Muscle of leg (tissue), 11 donors: ENCODE data around the gene RRP1. TPM values are rescaled to one million over a fixed set of nuclear protein-coding genes. Genes with fewer than 3 reads are reported as not detected.
A peak's percentile ranks its signal among the peaks of the same experiment; 100 is the strongest.

Experiments used
- DNase-seq: peaks from one replicate; pipeline ENCODE4 v3.0.0; 2013
- H3K27ac ChIP-seq: one replicate; pipeline ENCODE4 v1.5.1; 2013; ENCODE audit warnings: mild to moderate bottlenecking, low read length, control low read depth
- H3K27me3 ChIP-seq: one replicate; pipeline ENCODE4 v1.6.1; 2013; ENCODE audit warnings: low read length; ENCODE audit not compliant: control insufficient read depth, insufficient read depth
- H3K36me3 ChIP-seq: one replicate; pipeline ENCODE4 v1.6.1; 2013; ENCODE audit warnings: low read length; ENCODE audit not compliant: control insufficient read depth, insufficient read depth
- H3K4me1 ChIP-seq: one replicate; pipeline ENCODE4 v1.6.1; 2013; ENCODE audit warnings: low read length; ENCODE audit not compliant: control insufficient read depth, insufficient read depth
- H3K4me3 ChIP-seq: one replicate; pipeline ENCODE4 v1.5.1; 2013; ENCODE audit warnings: low read length, control low read depth
- H3K9me3 ChIP-seq: replicated peaks from 2 replicates; pipeline ENCODE4 v1.6.1; 2013; ENCODE audit warnings: low read depth, low read length; ENCODE audit not compliant: control insufficient read depth
- WGBS: methylation state at CpG from one replicate; pipeline ENCODE4 v1.1.5; 2013; ENCODE audit warnings: missing lambda C conversion rate; ENCODE audit not compliant: insufficient coverage; 5-methylcytosine and 5-hydroxymethylcytosine counted together
- polyA plus RNA-seq, 8 donors: library from polyadenylated mRNA; unstranded; fragments of 120-200 nt; gene quantifications; one replicate each; pipeline versions ENCODE4 v1.2.1 to v1.2.3, GENCODE V29; 2013; ENCODE audit warnings: inconsistent platforms in 1 of 8, low replicate concordance in 1 of 8; ENCODE audit not compliant: insufficient read length in 8 of 8, insufficient read depth in 1 of 8
- total RNA-seq: library from RNA; stranded (reverse); fragments of 120-200 nt; gene quantifications from one replicate; pipeline ENCODE4 v1.2.4, GENCODE V29; 2013

Gene RRP1
- total and polyA plus RNA-seq, 9 donors: 12.9 to 22.7 (median 20.8) TPM

- WGBS: 56% methylated on average over 23 of the region's 26 CpGs
- Histone ChIP-seq H3K4me3 (no peak overlapping the region), H3K9me3 (no peaks in the 10 kb centered on the region), H3K27me3 (no peaks in the 10 kb centered on the region), H3K4me1 (peaks cover 31% of the 10 kb centered on the region), H3K36me3 (no peaks in the 10 kb centered on the region), H3K27ac (no peak overlapping the region)
- DNase-seq: no peak
These were observed 20.6 kb downstream of the RRP1 start for GRCh38 chr21:43809853-43810504.

GRCh38 chr21:43810505-43811261, 21.3 kb downstream of the RRP1 start:
- Histone ChIP-seq H3K27me3 (no peaks in the 10 kb centered on the region), H3K9me3 (no peaks in the 10 kb centered on the region), H3K36me3 (no peaks in the 10 kb centered on the region), H3K4me1 (peaks cover 31% of the 10 kb centered on the region), H3K27ac (no peak overlapping the region), H3K4me3 (no peak overlapping the region)
- WGBS: 8% methylated on average over 14 of the region's 23 CpGs
- DNase-seq: peak; percentile 68

- Histone ChIP-seq H3K9me3 (no peaks in the 10 kb centered on the region), H3K4me1 (peaks cover 31% of the 10 kb centered on the region), H3K27me3 (no peaks in the 10 kb centered on the region), H3K36me3 (no peaks in the 10 kb centered on the region), H3K27ac (no peak overlapping the region), H3K4me3 (no peak overlapping the region)
- WGBS: 53% methylated on average over 19 of the region's 24 CpGs
- DNase-seq: no peak
These were observed 22.1 kb downstream of the RRP1 start for GRCh38 chr21:43811262-43812105.

GRCh38 chr21:43812139-43812821, 22.9 kb downstream of the RRP1 start:
- WGBS: 71% methylated on average over 19 of the region's 27 CpGs
- Histone ChIP-seq H3K27me3 (no peaks in the 10 kb centered on the region), H3K4me3 (no peak overlapping the region), H3K9me3 (no peaks in the 10 kb centered on the region), H3K36me3 (no peaks in the 10 kb centered on the region), H3K27ac (no peak overlapping the region), H3K4me1 (peaks cover 31% of the 10 kb centered on the region)
- DNase-seq: no peak

DNA sequence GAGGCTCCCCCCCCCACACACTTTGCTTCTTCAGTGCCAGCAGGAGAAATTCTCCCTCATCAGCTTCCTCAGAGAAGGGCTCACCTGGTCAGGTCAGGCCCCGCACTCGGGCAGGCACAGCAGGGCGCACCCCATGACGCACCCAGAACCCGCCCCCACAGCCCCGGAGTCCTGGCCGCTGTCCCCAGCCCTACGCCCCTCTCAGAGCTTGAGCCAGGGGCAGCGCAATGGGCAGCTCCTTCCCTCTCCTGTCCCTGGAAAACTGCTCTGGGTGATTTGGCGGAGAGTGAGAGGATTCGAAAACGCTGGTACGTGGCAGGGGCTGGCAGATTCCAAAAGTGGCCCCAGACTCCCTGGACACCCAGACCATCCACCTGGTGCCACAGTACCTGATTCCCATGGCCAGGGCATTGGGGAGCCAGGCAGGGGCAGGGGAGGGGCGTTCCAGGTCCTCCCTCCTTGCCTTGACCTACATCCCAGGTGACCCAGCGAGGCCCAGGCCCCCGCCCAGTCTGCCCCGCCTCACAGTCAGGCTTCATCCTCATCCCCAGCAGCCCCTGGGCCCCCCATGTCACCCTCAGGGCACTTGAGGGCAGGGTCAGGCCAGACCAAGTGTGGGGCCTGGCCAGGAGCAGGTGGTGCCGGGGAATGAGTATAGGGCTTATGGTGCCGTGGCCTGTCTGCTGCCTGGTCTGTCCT, 23.7 kb downstream of the RRP1 start:
- no peak overlapping the region for H3K4me3 ChIP-seq
- no peak overlapping the region for H3K27ac ChIP-seq
- H3K36me3 ChIP-seq: no peaks in the 10 kb centered on the region
- DNase-seq: no peak
- H3K4me1 ChIP-seq: peaks cover 31% of the 10 kb centered on the region
- no peaks in the 10 kb centered on the region for H3K27me3 ChIP-seq
- no peaks in the 10 kb centered on the region for H3K9me3 ChIP-seq
- 75% methylated on average over 12 of the region's 19 CpGs for WGBS

DNA sequence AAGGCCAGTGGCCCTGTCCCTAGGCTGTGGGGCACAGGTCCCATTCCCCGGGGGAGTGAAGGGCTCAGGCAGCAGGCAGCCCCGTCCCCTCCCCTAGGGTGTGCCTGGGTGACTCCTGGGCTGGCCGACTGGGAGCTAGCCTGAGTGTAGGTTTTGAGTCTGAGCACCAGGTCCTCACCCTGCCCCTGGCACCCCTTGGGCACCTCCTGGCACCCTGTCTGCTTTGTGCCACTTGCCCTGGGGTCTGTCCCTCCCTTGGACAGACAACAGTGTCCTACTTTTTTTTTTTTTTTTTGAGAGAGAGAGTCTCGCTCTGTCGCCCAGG, 24.2 kb downstream of the RRP1 start:
- 85% methylated on average over 3 of the region's 5 CpGs for WGBS
- Histone ChIP-seq H3K36me3 (no peaks in the 10 kb centered on the region), H3K27me3 (peaks cover 2% of the 10 kb centered on the region), H3K27ac (no peak overlapping the region), H3K9me3 (peaks cover 3% of the 10 kb centered on the region), H3K4me3 (no peak overlapping the region), H3K4me1 (peaks cover 31% of the 10 kb centered on the region)
- DNase-seq: no peak

DNA sequence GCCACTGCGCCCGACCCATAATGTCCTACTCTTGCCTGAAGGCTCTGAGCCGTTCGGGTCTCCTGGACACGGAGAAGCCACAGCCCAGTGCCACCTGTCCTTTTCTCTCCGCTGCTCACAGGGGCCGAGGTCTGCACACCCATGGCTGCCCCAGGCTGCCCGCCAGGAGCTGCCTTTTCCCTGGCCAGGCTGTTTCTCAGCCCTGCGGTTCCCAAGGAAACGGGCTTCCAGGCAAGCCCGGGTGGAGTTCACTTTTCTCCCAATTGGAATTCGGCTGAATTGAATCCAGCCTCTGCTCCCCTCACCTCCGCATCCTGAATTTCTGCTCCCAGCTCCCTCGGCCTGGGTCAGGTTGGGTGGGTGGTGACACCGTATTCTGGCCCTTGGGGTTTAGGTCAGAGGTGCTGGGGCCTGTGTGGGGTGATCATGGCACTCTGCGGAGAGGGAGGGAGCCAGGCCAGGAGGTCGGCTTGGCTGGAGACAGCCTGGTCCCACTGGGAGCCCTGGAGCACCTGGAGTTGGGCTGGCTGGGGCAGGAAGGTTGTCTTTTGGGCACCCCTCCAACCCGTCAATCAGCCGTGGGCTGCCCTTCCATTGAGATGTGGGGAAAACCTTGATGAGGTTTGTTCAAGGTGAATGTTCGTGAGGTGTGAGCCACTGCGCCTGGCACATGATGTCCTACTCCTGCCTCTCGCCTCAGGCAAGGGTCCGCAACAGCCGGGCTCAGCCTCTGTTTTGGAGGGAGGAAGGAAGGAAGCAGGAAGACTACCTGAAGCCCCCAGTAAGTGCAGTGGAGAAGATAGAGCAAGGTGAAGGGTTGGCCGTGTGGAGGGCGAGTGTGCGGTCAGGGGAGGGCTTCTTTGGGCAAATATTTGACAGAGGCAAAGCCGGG, 25.1 kb downstream of the RRP1 start:
- Histone ChIP-seq H3K27me3 (peaks cover 2% of the 10 kb centered on the region), H3K9me3 (peaks cover 8% of the 10 kb centered on the region), H3K4me3 (no peak overlapping the region), H3K4me1 (peaks cover 31% of the 10 kb centered on the region), H3K27ac (no peak overlapping the region), H3K36me3 (no peaks in the 10 kb centered on the region)
- no peak for DNase-seq
- 47% methylated on average over 20 of the region's 28 CpGs for WGBS

DNA sequence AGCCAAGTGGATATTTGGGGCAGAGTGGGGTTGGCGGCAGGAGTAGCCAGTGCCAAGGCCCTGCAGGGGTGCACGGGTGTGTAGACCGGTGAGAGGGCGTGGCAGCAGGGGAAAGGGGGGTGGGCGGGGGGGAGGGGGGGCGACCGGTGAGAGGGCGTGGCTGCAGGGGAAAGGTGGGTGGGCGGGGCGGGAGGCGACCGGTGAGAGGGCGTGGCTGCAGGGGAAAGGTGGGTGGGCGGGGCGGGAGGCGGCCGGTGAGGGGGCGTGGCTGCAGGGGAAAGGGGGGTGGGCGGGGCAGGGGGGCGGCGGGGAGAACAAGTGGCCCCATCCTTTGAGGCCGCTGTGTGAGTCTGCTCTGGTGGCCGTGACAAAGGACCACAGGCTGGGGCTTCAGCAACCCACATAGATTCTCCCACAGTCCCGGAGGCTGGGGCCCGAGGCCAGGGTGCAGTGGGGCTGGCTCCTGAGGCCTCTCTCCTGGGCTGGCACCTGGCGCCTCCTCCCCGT, 25.8 kb downstream of the RRP1 start:
- Histone ChIP-seq H3K9me3 (peaks cover 8% of the 10 kb centered on the region), H3K36me3 (no peaks in the 10 kb centered on the region), H3K27me3 (peaks cover 2% of the 10 kb centered on the region), H3K4me1 (peaks cover 31% of the 10 kb centered on the region), H3K4me3 (no peak overlapping the region), H3K27ac (no peak overlapping the region)
- WGBS: 0% methylated on average over 2 of the region's 27 CpGs
- DNase-seq: no peak

DNA sequence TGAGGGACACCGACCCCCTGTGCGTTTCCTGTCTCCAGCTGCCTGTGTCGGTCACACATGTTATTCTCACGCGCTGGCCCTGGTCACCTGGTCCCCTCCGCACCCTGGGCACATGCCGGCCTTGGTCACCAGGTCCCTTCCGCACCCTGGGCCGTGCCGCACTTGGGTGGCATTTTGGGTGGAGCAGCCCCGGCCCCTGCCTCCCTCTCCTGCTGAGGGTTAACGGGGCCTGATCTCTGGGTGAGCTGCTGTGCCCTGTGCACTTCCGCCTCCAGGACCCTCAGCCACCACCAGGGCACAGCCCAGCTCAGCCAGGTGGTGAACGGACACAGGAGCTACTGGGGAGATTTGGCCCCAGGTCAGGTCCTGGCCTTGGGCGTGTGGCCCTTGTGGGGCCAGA, 26.6 kb downstream of the RRP1 start:
- Histone ChIP-seq H3K9me3 (peaks cover 8% of the 10 kb centered on the region), H3K27ac (no peak overlapping the region), H3K27me3 (peaks cover 2% of the 10 kb centered on the region), H3K4me1 (peaks cover 25% of the 10 kb centered on the region), H3K36me3 (no peaks in the 10 kb centered on the region), H3K4me3 (no peak overlapping the region)
- no peak for DNase-seq
- WGBS: 83% methylated on average over 14 of the region's 15 CpGs
